Measurements from ENCODE around the gene VPS8.

DNA sequence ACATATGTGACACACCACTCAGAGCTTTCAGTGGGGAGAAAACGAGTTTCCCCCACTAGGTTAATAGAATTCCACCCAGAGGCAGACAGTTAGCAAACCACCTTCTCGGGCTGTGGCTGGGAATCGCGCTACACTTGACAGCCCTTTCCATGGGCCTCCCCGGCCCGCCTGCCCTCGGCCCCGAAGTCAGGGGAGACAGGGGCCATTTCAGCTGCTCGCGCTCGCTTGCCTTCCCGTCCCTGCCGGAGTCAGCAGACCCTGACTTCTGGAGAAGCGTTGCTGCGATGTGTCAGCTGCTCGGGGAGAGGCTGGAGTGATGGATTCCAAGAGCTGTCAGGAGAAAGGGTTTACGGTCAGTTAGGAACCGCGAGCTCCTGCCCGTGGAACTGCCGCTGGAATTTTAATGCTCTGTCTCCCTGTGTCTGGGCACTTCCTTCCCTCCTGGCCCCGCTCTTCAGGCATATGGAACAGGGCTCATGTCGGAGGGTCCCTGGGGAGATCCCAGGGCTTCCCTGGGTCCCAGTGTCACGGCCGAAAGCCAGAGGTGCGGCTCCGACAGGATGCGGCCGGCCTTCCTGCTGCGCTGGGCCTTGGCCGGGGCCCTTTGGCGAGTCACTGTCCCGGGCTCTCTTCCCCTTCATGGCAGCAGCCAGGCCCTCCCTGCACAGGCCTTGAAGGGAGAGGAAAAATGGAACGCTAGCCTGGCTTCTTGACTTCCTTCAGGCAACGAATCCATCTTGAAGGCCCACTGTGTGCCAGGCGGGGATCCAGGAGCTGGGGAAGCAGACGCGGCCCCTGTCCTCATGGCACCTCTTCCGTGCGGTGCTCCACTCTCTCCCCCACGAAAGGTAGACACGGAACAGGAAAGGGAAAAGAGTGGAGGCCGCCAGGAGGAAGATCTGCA is 38.4 kb upstream of the VPS8 start:
- TF ChIP-seq POLR2A (IDR thresholded peaks at IDR 0.05; ENCODE audit: low read depth, low read length) (no peak), POLR2AphosphoS5 (IDR thresholded peaks at IDR 0.05; ENCODE audit: low read depth, low read length) (no peak), TAF1 (IDR thresholded peaks at IDR 0.05; ENCODE audit: low read depth, low read length) (no peak)

All from GM12891 (cell line).